Type B pancreatic cell (in vitro differentiated cells): ENCODE measurements around the gene MPPED2. TPM values are rescaled to one million over a fixed set of nuclear protein-coding genes. Genes with fewer than 3 reads are reported as not detected.
A peak's percentile ranks its signal among the peaks of the same experiment; 100 is the strongest.

Experiments
- DNase-seq: peaks from one replicate; pipeline ENCODE4 v3.0.0; 2021; ENCODE audit warnings: mixed read lengths; ENCODE audit not compliant: unreplicated experiment; ENCODE audit errors: extremely low spot score
- H3K27ac Mint-ChIP-seq: 2 replicates; pipeline ENCODE4 v1.8.0; 2021; ENCODE audit warnings: mild to moderate bottlenecking, mixed read lengths
- H3K27me3 Mint-ChIP-seq: 2 replicates; pipeline ENCODE4 v1.8.0; 2021; ENCODE audit warnings: mixed read lengths
- H3K36me3 Mint-ChIP-seq: 2 replicates; pipeline ENCODE4 v1.8.0; 2021; ENCODE audit warnings: mixed read lengths
- H3K4me1 Mint-ChIP-seq: one replicate; pipeline ENCODE4 v1.8.0; 2021; ENCODE audit warnings: mixed read lengths; ENCODE audit not compliant: unreplicated experiment
- H3K4me3 Mint-ChIP-seq: 2 replicates; pipeline ENCODE4 v1.8.0; 2021; ENCODE audit warnings: mild to moderate bottlenecking, mixed read lengths
- H3K9me3 Mint-ChIP-seq: 2 replicates; pipeline ENCODE4 v1.8.0; 2021; ENCODE audit warnings: mixed read lengths
- total RNA-seq: library from RNA; stranded (reverse); gene quantifications from 2 replicates; pipeline ENCODE4 v1.2.1, GENCODE V29; 2021; ENCODE audit warnings: low replicate concordance
- TF ChIP-seq, protein P1 (sequence below): fragments of 200-600 bp; sonication (generic); conservative IDR thresholded peaks from 2 replicates; pipeline ENCODE4 v1.5.0; 2021; ENCODE audit warnings: antibody characterized with exemption, mild to moderate bottlenecking

The MPPED2 gene
- total RNA-seq, 1 donor from 2014 or later = 63.9 TPM

DNA sequence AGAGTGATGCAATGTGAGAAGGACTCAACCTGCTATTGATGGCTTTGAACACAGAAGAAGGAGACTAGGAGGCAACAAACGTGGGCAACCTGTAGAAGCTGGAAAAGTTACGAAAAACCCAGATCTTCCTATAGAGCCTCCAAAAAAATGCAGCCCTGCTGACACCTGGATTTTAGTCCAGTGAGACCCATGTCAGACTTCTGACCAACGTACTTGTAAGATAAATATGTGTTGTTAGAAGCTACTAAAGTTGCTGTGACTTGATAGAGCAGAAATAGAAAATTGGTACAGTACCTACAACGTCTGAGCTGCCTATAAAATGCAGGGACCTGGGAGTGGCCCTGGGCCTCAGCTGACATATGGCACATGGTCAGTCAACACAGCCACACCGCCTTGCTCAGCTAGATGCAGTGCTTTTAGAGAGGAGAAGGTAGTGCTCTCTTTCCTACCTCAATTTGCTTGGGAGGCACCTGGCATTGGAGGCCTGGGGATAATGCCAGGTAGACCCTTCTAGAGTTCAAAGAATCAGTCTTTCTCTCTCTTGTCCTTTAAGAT is 165.8 kb downstream of the MPPED2 start:
- Mint-ChIP-seq H3K27ac (no peak overlapping the region), H3K9me3 (no peaks in the 10 kb centered on the region), H3K4me3 (no peak overlapping the region), H3K4me1 (peaks cover 43% of the 10 kb centered on the region), H3K27me3 (no peaks in the 10 kb centered on the region), H3K36me3 (peaks cover 15% of the 10 kb centered on the region)
- DNase-seq = no peak
- TF ChIP-seq, protein P1, sequence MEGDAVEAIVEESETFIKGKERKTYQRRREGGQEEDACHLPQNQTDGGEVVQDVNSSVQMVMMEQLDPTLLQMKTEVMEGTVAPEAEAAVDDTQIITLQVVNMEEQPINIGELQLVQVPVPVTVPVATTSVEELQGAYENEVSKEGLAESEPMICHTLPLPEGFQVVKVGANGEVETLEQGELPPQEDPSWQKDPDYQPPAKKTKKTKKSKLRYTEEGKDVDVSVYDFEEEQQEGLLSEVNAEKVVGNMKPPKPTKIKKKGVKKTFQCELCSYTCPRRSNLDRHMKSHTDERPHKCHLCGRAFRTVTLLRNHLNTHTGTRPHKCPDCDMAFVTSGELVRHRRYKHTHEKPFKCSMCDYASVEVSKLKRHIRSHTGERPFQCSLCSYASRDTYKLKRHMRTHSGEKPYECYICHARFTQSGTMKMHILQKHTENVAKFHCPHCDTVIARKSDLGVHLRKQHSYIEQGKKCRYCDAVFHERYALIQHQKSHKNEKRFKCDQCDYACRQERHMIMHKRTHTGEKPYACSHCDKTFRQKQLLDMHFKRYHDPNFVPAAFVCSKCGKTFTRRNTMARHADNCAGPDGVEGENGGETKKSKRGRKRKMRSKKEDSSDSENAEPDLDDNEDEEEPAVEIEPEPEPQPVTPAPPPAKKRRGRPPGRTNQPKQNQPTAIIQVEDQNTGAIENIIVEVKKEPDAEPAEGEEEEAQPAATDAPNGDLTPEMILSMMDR = no peak

DNA sequence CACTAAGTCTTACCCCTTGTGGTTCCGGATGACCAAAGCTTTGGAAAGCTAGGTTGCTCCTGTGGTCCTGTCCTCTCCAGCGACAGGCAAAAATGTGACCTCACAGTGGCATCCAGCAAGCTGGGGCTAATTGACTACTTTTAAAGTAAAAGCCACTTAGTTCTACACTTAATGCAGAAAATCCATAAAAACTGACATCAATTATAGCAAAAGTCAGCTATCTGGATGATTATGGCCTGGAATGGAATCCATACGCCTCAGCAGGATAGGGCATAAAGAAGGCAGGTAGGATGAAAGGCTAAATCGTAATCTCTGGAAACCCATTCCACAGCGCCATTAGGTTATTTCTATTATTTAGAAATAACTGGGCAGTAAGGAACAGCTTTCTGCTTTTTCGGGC is 171.3 kb downstream of the MPPED2 start:
- no peak for DNase-seq
- no peak overlapping the region for H3K27ac Mint-ChIP-seq
- TF ChIP-seq, protein P1 = no peak
- no peak overlapping the region for H3K4me3 Mint-ChIP-seq
- no peaks in the 10 kb centered on the region for H3K9me3 Mint-ChIP-seq
- peaks cover 16% of the 10 kb centered on the region for H3K36me3 Mint-ChIP-seq
- peaks cover 37% of the 10 kb centered on the region for H3K4me1 Mint-ChIP-seq
- H3K27me3 Mint-ChIP-seq = no peaks in the 10 kb centered on the region

GRCh38 chr11:30414244-30414643 is 171.9 kb downstream of the MPPED2 start:
- Mint-ChIP-seq H3K4me3 (no peak overlapping the region), H3K9me3 (no peaks in the 10 kb centered on the region), H3K27ac (no peak overlapping the region), H3K27me3 (no peaks in the 10 kb centered on the region), H3K36me3 (peaks cover 18% of the 10 kb centered on the region), H3K4me1 (peaks cover 37% of the 10 kb centered on the region)
- TF ChIP-seq, protein P1 = no peak
- DNase-seq = no peak

GRCh38 chr11:30412509-30412908 is 173.6 kb downstream of the MPPED2 start:
- no peak for DNase-seq
- Mint-ChIP-seq H3K9me3 (no peaks in the 10 kb centered on the region), H3K27me3 (no peaks in the 10 kb centered on the region), H3K36me3 (peaks cover 10% of the 10 kb centered on the region), H3K4me1 (peaks cover 37% of the 10 kb centered on the region), H3K27ac (no peak overlapping the region), H3K4me3 (no peak overlapping the region)
- TF ChIP-seq, protein P1 = no peak

DNA sequence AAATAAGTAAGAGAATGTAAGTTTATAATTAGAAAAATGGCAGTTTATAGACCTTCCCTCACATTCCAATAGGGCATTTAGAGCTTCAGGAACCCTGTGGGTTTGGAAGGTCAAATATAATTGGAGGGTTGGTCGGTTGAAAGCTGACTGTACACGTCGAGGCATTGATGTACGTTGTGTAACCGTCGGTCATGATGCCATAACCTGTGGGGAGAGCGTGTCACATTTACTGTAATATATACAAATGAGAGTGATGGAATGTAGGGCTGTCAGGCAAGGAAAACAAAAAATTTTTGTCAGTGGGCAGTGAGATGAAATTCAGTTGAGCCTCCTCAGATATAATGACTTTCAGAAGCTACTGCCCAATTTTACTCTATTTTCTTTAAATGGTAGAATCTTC is 174.8 kb downstream of the MPPED2 start:
- Mint-ChIP-seq H3K27ac (no peak overlapping the region), H3K9me3 (no peaks in the 10 kb centered on the region), H3K4me3 (peak overlapping the region; percentile 42), H3K4me1 (peaks cover 37% of the 10 kb centered on the region), H3K27me3 (no peaks in the 10 kb centered on the region), H3K36me3 (peaks cover 7% of the 10 kb centered on the region)
- TF ChIP-seq, protein P1 = no peak
- no peak for DNase-seq
